Left hindlimb (tissue), 1 donor: Measurements from ENCODE around the gene PHYHD1.

Experiments
- DNase-seq: peaks from one replicate; pipeline ENCODE4 v3.0.0-alpha.2; 2018

Gene PHYHD1

DNA sequence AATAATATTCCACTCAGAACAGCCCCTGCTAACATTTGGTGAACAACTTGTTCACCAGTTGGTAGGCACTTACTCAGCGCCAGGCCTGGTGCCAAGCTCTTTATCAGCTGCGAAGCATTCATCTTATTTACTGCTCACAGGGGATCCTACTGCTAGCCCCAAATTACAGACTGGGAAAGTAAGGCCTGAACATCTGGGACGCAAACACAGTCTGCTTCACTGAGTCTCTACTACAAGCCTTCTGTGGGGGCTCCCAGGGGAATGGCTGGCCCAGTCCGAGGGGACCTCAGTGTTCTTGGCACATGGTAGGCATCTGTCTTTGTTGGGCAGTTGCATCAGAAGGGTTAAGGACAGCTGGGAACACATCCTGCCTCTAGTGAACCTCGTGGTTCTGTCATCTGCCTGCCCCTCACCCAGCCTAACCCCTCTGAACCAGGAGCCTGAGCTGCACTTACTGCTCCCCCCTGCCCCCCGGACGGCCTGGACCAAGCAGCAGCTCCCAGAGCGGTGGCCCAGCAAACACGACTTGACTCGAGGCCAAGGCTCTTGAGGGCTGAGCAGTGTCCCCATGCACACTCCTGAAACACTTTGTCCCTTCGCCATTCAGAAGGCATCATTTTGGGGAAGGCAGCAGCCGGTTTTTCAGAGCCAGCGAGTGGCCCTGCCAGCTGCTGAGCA is at the start of gene PHYHD1:
Gene PHYHD1 (plus strand): TSS at position 602 of the 678 bp plus-strand sequence. CDS start 1,342 bp downstream, outside the sequence.
- no peak for DNase-seq

DNA sequence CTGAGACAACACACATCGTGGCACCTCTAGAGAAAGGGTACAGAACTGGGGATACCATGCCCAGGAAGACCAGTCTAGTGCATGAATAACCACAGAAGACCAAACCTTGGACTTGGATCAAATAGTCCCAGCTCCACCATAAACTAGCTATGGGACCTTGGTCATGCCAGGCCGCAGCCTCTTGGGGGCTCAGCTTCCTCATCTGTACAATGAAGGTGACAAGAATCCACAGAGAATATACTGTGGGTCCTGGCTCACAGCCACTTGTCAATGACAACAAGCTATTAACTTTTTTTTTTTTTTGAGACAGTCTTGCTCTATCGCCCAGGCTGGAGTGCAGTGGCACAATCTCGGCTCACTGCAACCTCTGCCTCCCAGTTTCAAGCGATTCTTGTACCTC is 42.9 kb upstream of the PHYHD1 start:
- no peak for DNase-seq

DNA sequence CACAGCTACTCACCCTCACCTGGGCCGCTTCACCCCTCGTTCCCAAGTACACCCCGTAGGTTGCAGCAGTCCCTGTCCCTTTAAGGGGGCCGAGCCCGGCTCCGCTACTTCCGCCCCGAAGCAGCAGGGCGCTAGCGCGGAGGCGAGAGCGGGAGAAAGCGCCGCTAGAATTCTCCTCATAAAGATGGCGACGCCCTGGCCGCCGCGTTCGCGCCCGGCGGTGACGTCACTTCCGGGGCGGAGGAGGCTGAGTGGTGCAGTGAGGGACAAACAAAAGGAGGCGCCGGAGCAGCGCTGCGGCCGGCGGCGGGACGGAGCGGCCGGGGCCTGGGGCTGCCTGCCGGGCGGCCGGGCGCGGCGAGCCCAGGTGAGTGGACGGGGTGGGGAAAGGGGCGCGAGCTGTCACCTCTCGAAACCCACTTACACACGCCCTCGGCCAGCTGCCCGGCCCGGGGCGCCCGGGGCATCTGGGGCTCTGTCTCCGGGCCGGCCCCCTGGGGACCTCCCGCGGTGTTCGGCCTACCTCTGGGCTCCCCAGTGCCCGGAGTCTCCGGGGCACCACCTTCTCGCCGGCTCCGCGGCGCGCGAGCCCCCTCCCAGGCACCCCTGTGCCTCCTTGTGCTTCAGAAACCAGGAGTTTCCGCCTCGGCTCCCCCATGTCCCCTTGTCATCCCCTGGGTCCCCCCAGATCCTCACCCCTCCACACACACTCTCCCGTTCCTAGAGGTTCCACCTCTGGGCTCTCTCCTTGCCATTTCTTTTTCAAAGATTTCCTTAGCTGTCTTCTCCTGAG is 38.7 kb upstream of the PHYHD1 start, which contains the start of the genes KYAT1 and LRRC8A:
Gene KYAT1 (minus strand): TSS at position 67 of the 793 bp plus-strand sequence. CDS start 36,545 bp downstream, outside the sequence.
Gene LRRC8A (plus strand): TSS at position 250 of the 793 bp plus-strand sequence. CDS start 25,032 bp downstream, outside the sequence.
- DNase-seq: peak; percentile 98

DNA sequence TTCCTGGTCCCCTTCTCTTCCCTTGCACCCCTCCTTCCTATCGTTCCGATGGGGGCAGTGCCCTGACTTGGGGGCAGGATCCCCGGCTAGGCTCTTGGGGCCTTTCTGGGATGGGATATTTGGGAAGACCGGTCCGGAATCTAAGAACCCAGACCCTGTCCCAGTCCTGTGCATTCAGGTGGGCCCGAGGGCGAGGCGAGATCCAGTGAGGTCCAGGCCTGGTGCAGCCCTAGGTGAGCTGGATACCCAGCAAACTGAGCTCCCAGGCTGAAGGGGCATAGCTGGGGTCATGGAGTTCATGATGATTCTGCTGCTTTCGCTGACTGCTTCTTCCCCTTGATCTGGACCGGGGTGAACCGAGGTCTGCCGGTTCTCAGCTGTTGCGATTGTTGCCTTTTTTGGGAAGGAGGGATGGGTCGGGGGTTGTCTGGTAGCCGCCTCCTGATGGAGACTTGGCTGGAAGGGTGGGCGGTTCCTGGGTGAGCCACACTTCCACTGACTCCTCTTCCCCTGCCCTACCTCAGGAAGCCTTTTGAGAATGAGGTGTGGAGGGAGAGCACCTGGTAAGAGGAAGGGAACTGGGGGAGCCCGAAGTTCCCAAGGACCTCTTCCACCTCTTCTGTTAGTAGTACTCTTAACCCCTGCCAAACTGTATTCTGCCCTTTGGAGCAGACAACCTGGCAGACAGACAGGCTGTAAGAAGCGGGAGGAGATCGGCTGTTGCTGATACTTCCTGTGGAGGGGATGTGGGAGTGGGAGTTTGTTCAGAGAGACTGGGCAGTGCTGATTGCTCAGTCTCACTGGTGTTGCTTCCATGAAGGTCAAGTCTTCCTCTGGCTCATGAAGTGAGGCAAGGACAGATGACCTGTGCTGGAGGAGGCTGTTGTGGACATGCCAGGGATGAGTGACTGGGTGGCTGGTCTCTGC is 37.8 kb upstream of the PHYHD1 start:
- no peak for DNase-seq

DNA sequence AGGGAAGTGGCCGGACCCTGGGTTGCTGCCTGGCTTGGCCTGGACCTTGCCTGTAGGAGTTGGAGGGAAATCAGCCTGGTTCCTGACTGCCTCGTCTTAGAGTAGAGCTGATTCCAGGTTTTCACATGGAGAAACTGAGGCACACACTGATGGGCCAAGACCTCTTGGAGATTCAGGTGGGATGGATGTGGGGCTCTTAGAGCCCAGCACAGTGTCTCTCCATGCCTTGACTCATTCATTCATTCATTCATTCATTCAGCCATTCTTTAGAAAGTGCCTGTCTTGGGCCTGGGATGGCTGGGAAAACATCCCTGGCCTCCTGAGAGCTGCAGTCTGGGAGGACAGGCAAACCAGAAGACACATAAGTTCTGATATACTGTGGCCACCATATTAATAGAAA is 36.6 kb upstream of the PHYHD1 start:
- no peak for DNase-seq

DNA sequence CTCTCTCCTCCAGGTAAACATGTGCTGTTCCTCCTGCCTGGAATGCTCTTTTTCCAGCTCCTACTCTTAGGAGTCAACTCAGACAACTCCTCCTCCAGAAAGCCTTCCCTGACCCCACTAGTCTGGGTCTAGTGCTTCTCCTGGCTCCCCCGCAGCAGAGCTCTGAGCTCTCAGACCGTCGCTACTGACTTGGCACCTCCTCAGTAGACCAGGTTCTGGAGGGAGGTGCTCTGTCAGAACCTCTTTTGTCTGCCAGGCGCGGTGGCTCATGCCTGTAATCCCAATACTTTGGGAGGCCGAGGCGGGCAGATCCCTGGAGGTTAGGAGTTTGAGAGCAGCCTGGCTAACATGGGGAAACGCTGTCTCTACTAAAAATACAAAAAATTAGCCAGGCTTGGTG is 35.4 kb upstream of the PHYHD1 start:
- no peak for DNase-seq

DNA sequence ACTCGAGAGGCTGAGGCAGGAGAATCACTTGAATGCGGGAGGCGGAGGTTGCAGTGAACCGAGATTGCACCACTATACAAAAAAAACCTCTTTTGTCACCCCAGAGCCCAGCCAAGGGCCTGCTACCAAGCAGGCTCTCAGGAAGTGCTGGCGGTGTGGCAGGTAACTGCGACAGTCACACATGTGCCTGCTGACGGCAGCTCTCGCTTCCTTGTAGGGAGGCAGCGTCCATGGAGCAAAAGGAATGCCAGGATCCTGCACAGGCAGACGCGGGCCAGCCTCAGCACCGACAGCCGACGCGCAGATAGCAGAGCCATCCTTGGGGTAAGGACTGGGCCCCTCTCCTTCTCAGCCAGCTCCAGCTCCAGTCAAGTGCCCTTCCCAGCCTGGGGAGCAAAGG is 35.0 kb upstream of the PHYHD1 start:
- DNase-seq: no peak

DNA sequence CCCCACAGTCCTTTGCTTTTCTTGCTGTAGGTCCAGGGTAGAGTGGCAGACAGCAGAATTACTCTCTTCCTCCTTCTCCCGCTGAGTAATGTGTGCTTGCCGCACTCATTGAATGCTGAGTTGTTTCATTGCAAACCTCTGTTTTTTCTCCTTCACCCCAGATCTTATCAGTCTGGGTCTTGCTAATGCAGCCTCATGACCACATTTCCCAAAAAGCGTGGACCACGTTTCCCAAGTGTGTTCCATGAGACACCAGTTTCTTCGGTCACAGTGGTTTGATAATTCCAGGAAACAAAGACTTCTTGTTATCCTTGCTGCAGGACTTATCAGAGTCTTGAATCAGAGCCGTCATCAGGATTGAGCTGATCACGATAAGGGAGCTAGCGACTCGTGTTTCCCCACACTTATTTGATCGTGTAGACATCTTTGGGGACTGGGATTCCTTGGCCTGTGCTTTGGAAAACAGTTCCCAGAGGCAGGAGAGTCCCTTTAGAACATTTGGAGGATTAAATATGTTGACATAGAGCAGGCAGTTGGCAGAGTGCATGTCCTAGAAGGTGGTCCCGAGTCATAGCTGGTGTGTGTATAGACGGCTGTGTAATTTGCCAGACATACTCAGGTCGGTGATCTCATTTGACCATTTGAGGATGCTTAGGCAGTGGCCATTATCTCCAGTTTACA is 34.4 kb upstream of the PHYHD1 start:
- no peak for DNase-seq

DNA sequence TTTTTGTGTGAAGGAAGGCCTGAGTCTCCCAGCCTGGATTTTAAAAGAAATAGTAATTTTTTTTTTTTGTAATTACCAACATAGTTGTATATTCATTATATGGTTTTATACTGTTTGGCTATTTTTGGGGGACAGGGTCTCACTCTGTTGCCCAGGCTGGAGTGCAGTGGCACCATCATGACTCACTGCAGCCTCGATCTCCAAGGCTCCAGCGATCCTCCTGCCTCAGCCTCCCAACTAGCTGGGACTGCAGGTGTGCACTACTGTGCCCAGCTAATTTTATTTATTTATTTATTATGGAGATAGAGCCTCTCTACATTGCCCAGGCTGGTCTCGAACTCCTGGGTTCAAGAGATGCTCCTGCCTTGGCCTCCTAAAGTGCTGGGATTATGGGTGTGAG is 33.7 kb upstream of the PHYHD1 start:
- no peak for DNase-seq

DNA sequence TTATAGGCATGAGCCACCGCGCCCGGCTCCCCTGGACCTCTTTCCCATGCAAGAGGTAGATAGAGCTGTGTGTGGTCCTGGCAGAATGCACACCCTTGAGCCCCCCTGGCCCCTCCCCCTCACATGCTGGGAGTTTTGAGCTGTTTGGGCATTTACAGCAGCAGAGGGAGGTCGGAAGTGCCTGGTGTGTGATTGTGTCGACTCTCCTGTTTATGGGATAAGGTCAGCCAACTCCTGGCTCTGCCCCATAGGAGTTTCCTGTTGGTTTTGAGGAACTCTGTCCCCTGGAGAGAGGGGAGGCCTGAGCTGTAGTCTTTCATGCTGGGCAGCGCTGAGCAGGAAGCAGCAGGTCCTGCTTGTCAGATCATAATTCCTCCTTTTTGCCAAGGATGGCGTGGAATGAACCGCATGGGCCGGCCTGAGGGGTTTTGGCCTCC is 32.9 kb upstream of the PHYHD1 start:
- no peak for DNase-seq

DNA sequence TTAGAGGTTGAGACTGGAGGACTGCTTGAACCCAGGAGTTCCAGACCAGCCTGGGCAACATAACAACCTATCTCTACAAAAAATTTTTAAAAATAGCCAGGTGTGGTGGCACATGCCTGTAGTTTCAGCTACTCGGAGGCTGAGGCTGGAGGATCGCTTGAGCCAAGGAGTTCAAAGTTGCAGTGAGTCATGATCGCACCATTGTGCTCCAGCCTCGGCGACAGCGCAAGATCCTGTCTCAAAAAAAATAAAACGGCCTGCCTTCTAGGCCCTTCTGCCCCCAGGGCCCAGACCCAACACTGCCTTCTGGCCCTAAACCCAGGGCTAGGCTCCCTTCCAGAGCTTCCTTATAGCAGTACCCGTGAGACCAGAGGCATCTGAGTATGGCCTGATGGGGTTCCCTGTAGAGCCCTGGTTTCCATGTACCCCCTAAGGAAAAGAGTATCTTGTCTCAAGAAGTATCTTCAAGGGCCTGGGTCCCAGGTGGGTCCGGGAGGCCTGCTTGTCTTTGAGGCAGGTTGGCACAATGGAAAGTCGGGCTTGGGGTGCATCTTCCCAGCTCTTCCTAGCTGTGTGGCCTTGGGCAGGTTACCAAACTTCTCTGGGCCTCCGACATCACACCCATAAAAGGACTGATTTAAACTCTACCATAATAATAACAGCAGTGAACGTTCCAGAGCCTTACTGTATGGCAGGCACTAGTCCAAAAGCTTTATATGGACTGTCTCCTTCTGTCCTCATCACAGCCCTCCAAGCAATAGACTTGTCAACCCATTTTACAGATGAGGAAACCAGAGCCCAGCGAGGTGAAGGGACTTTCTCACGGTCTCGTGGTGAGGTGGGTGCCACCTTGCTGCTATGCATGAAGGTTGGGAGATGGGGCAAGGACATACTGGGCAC is 29.2 kb upstream of the PHYHD1 start:
- DNase-seq: no peak

DNA sequence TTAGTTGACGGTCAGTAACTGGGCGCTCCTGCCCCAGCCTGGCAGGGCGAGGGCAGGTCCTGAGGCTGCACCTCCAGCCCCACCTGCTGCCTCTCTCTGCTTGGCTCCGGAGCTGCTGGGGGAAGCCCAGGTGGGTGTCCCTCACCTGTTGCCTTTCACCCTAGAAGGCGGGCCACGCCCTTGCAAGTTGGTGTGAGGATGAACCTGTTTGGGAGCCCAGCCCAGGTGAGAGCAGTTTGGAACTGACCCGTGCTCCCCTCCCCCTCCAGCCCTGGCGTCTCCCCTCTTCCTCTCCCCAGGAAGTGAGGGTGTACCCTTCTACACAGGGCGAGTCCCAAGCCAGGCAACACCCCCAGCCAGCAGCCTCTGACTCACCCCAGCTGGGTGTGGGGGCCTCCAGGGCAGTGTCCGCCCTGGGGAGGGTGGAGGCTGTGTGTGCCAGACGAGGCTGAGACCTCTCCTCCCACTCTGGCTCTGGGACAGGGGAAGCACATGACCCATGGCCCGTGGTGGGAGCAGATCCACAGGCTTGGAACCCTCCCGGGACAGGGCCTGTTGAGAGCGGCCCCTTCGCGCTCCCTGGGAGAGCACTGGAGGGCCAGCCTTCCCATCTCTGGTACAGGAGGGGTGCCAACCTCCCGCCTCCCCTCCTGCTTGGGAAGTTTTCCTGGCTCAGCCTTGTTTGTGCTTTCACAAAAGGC is 28.4 kb upstream of the PHYHD1 start:
- peak; percentile 81 for DNase-seq

DNA sequence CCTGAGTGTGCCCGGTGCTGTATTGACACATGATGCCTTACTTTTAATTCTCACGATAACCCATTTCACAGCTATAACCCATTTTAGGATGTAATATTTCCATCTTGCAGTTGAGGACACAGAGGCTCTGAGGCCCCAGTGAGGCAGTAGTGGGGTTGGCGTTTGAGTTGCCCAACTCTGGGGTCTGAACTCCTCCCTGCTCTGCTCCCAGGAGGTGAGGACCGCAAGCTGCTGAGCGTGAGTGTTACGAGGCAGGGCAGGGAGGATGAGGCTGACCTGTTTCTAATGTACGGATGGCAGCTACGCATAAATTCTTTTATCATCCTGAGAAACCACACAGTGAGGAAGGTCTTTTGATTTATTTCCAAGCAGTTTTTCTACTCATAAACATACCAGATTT is 27.4 kb upstream of the PHYHD1 start:
- peak; percentile 6 for DNase-seq

DNA sequence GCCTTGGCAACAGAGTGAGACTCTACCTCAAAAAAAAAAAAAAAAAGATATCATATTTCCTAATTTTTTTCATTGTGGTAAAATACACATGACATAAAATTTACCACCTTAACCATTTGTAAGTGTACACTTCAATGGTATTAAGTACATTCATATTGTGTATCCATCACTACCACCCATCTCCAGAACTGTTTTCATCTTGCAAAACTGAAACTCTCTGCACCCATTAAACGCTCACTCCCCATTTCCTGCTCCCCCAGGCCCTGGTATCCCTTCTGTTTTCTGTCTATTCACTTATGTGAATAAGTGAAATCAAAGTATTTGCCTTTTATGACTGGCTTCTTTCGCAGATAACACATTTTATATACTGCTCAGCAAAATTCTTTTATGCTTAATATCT is 26.0 kb upstream of the PHYHD1 start:
- DNase-seq: no peak

DNA sequence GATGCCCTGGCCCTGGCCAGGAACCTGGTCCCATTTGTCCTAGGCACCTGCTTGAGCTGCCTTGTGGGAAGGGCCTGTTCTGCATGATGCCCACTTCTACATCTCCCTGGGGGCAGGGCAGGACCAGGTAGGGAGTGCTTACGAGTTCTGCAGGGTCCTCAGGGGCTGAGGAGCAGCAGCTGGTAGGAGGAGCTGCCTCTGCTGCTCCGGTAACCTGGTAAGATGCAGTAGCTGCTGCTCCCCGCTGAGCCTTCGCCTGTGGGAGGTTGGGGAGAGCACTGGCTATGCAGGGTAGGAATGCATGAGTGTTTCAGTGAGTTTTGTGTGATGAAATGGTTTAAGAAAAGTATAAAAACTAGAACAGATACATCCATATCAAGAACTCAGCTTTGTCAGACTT is 25.2 kb upstream of the PHYHD1 start:
- DNase-seq: no peak

DNA sequence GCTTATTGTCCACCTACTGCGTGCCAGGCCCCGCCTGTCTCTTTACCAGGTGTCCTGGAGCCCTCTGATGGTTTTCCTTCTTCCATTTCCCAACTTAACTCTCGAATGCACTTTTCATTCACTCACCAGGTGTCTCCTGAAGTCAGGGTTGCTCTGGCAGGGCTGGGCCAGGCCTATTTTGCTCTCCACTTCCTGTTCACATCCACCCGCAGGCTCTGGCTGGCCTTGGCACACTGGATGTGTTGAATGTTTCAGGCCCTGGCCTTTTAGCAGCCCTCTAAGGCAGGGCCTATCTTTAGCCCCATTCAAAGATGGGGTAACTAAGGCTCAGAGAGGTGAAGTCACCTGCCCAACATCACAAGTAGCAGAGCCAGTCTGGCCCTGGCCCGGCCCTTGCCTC is 22.4 kb upstream of the PHYHD1 start:
- DNase-seq: no peak

DNA sequence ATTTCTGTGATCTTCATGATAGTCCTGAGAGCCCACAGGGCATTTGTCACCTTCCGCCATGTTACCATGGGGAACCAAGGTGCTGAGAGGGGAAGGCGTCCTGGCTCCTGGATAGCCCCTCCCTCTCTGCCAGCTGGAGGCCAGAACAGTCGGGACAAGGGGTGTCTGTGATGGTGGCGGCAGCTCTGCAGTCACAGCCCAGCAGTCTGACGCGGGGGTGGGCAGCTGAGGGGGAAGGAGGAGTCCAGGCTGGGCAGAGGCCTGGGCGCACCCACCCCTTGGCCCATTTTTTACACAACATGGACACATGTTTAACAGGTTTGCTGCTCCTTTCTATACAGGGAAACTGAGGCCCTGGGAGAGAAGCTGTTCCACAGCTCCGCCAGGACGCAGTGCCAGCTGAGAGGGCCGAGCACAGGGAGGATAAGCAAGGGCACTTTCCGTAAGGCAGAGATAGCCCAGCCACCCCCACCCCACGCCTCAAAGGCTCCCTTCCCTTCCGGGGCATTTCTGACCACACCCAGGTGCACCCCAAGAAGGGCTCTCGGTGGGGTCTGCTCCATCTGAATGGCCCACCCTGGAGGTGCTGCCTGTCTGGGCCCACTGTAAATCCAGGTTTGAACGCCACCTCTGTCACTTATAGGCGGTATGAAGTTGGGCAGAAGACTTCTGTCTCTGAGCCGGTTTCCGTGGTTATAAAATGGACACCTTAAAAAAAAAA is 21.8 kb upstream of the PHYHD1 start:
- DNase-seq: no peak

DNA sequence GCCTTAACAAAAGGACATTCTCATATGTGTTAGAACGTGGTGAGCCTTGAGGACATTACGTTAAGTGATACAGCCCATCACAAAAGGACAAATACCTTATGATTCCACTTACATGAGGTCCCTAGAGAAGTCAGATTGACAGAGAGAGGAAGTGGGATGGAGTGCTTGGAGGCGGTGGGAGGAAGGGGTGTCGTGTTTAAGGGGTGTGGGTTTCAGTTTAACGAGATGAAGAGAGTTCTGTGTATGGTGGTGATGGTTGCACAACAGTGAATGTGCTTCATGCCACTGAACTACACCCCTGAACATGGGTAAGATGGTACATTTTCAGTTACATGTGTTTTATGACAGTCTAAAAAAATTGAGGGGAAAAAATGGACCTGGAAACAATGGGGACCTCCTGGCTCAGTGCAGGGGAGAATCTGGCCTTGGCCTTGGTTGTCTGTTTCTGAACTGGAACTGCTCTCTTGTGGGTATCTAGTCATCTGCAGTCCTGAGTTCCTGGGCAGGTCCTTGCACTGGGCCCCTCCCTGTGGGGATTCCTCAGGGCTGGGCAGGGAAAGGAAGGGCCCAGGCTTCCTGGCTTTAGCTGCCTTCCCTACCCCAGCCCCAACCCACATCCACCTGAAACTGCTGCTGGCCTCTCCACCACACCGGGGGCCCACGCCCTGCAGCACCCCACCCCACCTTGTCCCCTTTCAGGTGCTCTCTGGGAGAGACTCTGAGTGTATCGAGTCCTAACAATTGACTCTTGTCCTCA is 21.0 kb upstream of the PHYHD1 start:
- DNase-seq: no peak

DNA sequence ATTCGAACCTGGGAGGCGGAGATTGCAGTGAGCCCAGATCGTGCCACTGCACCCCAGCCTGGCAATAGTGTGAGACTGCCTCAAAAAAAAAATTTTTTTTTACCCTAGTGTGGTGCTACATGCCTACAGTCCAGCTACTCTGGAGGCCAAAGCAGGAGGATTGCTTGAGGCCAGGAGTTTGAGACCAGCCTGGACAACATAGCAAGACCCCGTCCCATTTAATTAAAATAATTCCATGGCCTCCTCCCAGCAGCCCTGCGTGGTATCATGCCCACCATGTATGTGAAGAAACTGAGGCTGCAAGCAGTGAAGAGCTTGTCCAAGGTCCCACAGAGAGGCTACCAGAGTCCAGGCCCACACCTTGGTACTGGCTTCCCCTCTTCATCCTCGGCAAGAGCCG is 19.4 kb upstream of the PHYHD1 start:
- no peak for DNase-seq
